ENCODE measurements around the gene PIP5K1C. TPM values are rescaled to one million over a fixed set of nuclear protein-coding genes. Genes with fewer than 3 reads are reported as not detected.

Gene PIP5K1C
- total and polyA plus RNA-seq, 9 of the 15 experiments (the other 6 are each of a cell fraction or from before 2014, with no cell fraction given) = 0.38 to 22.1 (median 4.1) TPM

DNA sequence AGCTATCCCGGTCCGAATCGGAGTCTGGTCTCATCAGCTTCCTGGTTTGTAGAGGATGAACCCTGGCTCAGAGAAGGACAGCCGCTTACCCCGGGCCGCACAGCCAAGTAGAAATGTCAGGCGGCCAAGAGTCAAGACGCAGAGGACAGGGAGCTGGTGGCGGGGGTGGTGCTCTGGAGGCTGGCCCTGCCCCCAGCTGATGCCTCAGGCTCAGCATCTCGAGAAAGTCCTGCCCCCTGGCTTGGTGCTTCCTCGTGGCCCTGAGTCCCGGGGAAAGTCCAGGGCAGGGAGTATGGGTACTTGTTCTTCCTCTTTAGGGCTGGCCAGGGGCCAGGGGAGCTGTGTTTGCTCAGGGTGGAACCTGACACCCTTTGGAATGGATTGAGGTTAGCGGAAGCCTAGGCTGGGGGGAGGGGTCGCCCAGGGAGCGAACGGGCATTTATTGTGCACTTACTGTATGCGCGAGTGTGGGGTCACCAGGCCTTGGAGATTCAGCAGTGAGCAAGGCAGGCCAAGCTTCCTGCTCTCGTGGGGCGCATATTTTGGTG is 10.1 kb upstream of the PIP5K1C start:
- ChIA-PET POLR2A (interaction anchor here (0.6 to 1.1 kb wide), 5 partner anchors 9 to 172 kb away, joined by 3 to 6 read pairs (median 3); no protein-coding TSS in a partner anchor), CTCF (ENCODE audit: low intra/inter-chr PET ratio) (no interaction called here)
- Histone ChIP-seq H3K4me3 (no peak overlapping the region), H3K27me3 (ENCODE audit: control insufficient read depth in 2 of 2, insufficient read depth in 2 of 2, low read length in 2 of 2) (no peaks in the 10 kb centered on the region), H2AFZ (ENCODE audit: low read depth, low read length) (peak overlapping the region; percentile 83), H4K20me1 (replicated peaks; ENCODE audit: control insufficient read depth, insufficient read depth, low read length) (no peaks in the 10 kb centered on the region), H3K4me1 (replicated peaks in 1 of 2; ENCODE audit: control insufficient read depth in 2 of 2, insufficient read depth in 2 of 2, low read length in 2 of 2) (peaks cover 12 to 39% of the 10 kb centered on the region in 2 experiments; a peak in 3 of 5 replicates), H3K27ac (ENCODE audit: extremely low read depth, low read depth, low read length) (0 out of 3 replicates have a peak overlapping the region, but pooled peaks have one; percentile 16), H3K4me2 (ENCODE audit: insufficient read depth, low read length) (no peak overlapping the region; the same call in 1 of the 2 replicates), H3K9me1 (ENCODE audit: control insufficient read depth, insufficient read depth, low read length) (no peaks in the 10 kb centered on the region), H3K36me3 (ENCODE audit: control insufficient read depth, insufficient read depth, low read length) (no peaks in the 10 kb centered on the region), H3K9ac (ENCODE audit: insufficient read depth in 1 of 2, low read depth in 2 of 2, low read length in 2 of 2) (peak overlapping the region in 1 of 2 experiments; percentile 43; a peak in 1 of 4 replicates), H3K9me3 (replicated peaks; ENCODE audit: control insufficient read depth, insufficient read depth, low read depth, low read length) (no peaks in the 10 kb centered on the region), H3K79me2 (ENCODE audit: control insufficient read depth, insufficient read depth, low read length) (no peaks in the 10 kb centered on the region)
- ATAC-seq = peak; percentile 84
- peak; percentile 49 to 79 (median 62) for DNase-seq (ENCODE audit: extremely low read depth in 1 of 4, low spot score in 3 of 4)
- 23% methylated on average over 20 of the region's 20 CpGs for WGBS (ENCODE audit: insufficient coverage, low coverage, missing lambda C conversion rate)
- intact Hi-C loops (cut with micrococcal nuclease) = no loop called here
- FAIRE-seq = peak; percentile 76
- BruUV-seq (replicated peaks) = no TSS peak
- in situ Hi-C loops (cut with MboI) = no loop called here
- TF ChIP-seq VEZF1 (CRISPR knock-in tag; IDR thresholded peaks at IDR 0.05) = peak; percentile 45; the same call in 1 of the 2 replicates
- no peak for TF ChIP-seq POLR2AphosphoS2 (IDR thresholded peaks at IDR 0.05; ENCODE audit: low read length)
- no peak for TF ChIP-seq SNAPC5 (CRISPR knock-in tag; IDR thresholded peaks at IDR 0.05)
- peak; percentile 61 for TF ChIP-seq CHD4 (IDR thresholded peaks at IDR 0.05; ENCODE audit: insufficient read depth, insufficient replicate concordance, low read depth, low read length, poor library complexity, severe bottlenecking)
- TF ChIP-seq FOXA3 (CRISPR knock-in tag; conservative IDR thresholded peaks at IDR 0.05 in 1 of 2, IDR thresholded peaks at IDR 0.05 in 1 of 2) = peak; percentile 83 to 91
- TF ChIP-seq KLF1 (tag; IDR thresholded peaks at IDR 0.05) = 0 out of 2 replicates have a peak, but pooled peaks have one; percentile 27
- TF ChIP-seq MYC (IDR thresholded peaks at IDR 0.05; ENCODE audit: low read depth, low read length) = peak; percentile 56; the same call in 1 of the 2 replicates
- no peak for TF ChIP-seq MYC (CRISPR knock-in tag; IDR thresholded peaks at IDR 0.05; ENCODE audit: borderline replicate concordance, low read depth)
- no peak for TF ChIP-seq L3MBTL2 (IDR thresholded peaks at IDR 0.05)
- no peak for TF ChIP-seq FOXK2 (conservative IDR thresholded peaks at IDR 0.05 in 1 of 2, IDR thresholded peaks at IDR 0.05 in 1 of 2; ENCODE audit: low read depth in 2 of 2)
- peak; percentile 58; the same call in 1 of the 2 replicates for TF ChIP-seq ATF7 (IDR thresholded peaks at IDR 0.05)
- peak; percentile 44; the same call in 1 of the 2 replicates for TF ChIP-seq PTBP1 (IDR thresholded peaks at IDR 0.05; ENCODE audit: low read depth, low read length)
- TF ChIP-seq NFIC (IDR thresholded peaks at IDR 0.05) = peak; percentile 95
- TF ChIP-seq KDM1A (IDR thresholded peaks at IDR 0.05) = peak; percentile 40 to 66; a peak in 1 of 4 replicates
- TF ChIP-seq, protein P1, sequence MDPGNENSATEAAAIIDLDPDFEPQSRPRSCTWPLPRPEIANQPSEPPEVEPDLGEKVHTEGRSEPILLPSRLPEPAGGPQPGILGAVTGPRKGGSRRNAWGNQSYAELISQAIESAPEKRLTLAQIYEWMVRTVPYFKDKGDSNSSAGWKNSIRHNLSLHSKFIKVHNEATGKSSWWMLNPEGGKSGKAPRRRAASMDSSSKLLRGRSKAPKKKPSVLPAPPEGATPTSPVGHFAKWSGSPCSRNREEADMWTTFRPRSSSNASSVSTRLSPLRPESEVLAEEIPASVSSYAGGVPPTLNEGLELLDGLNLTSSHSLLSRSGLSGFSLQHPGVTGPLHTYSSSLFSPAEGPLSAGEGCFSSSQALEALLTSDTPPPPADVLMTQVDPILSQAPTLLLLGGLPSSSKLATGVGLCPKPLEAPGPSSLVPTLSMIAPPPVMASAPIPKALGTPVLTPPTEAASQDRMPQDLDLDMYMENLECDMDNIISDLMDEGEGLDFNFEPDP (CRISPR knock-in tag; IDR thresholded peaks at IDR 0.05) = no peak
- peak; percentile 34; the same call in 1 of the 2 replicates for TF ChIP-seq DPF2 (IDR thresholded peaks at IDR 0.05)
- 0 out of 4 replicates have a peak, but pooled peaks of 1 of the 2 experiments have one; percentile 24 for TF ChIP-seq MLLT1 (IDR thresholded peaks at IDR 0.05)
- TF ChIP-seq CTBP1 (IDR thresholded peaks at IDR 0.05; ENCODE audit: borderline replicate concordance) = peak; percentile 70
- TF ChIP-seq ZNF324 (CRISPR knock-in tag; IDR thresholded peaks at IDR 0.05) = no peak
